Suppressor macrophage (primary cell): Measurements from ENCODE around the gene SPINT2.
A peak's percentile ranks its signal among the peaks of the same experiment; 100 is the strongest.

Source experiments
- DNase-seq, 4 experiments: peaks; one replicate each; pipeline ENCODE4 v3.0.0-alpha.2; 2020 to 2022

The SPINT2 gene

DNA sequence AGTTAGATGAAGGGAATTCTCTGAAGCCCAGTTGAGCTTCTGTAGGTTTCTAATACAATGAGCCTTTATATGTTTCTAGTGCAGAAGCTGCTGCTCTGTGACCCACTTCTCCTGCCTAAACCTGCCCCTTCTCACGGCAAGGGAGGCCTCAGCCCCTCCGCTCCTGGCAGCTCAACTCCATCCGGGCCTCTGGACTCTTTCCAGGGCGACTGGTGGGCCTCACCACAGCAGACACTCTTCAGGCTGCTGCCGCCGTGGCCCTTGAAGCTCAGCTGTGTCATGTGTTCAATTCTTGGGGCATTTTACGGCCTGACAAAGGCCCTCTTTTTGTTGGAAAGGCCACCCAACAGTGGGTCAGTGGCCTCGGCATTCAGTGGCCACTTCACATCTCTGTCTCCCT, 29.7 kb downstream of the SPINT2 start:
- no peak for DNase-seq

DNA sequence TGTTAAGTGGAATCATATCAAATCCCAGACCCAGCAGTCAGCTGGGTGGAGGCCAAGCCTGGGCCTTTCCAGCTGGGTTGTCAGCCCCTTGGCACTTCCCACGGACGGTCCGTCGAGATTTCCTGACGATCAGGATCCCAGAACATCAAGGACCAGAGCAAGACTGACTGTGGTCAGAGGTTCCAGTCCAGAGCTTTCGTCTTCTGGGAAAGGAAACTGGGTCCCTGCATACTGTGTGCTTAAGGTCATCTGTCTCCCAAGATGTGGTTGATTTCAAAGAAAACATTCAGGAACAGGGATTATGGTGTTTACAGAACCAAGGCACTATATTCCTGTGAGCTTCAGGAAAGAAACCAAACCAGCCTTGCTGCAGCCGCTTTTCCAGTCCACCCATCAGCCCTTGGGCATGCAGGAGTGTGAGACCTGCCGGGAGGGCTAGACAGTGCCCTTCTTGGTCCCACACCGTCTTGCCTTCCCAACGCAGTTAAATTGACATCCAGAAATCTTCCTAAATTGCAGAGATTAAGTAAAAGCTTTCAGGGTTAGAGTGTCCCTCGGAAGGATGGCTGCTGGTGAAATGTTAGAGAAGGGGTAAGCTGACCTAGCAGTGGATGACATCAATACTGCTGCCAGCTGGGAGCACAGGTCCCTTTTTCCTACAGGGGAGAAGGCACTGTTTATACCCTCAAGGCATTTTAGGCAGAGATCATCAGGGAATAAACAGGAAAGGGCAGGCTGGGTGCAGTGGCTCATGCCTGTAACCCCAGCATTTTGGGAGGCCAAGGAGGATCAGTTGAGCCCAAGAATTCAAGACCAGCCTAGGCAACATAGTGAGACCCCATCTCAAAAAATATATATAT, 34.7 kb downstream of the SPINT2 start:
- no peak for DNase-seq

DNA sequence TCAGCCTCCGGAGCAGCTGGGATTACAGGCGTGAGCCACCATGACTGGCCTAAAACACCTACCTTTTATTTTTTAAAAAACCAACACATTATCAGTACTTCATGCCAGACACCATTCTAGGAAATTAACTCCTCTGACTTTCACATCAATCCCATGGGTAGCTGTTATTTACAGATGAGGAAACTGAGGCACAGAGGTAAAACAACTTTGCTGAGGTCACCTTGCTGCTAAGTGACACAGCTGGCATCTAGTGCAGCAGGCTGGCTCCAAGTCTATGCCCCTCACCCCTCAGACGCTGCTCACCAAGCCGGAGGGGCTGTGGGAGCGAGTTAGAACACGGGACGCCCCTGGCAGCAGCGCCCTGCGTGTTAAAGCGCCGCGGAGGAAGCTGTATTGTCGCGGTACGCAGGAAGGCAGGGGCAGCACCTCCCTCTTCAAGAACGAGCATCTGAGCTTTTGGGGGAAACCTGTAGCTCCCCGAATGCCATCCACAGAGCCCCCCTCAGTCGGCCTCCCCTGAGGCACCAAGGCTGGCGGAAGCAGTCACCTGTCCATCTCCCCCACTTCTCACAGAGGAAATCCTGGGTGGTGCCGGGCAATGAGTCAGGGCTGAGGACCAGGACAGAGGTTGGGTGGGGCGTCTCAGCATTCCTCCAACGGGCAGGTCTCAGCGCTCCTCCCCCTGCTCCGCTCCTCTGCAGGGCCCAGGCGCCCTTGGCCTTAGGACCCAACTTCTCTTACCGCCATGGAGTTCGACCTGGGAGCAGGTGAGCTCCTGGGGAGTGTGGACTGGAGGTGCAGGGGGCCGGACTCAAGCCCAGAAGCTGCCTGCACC, 39.4 kb downstream of the SPINT2 start, which contains the start of gene C19orf33:
Gene C19orf33, plus strand, starts transcription at position 735 of the 835 bp plus-strand sequence. Its CDS starts 11 bp downstream, at position 746.
- no peak for DNase-seq

DNA sequence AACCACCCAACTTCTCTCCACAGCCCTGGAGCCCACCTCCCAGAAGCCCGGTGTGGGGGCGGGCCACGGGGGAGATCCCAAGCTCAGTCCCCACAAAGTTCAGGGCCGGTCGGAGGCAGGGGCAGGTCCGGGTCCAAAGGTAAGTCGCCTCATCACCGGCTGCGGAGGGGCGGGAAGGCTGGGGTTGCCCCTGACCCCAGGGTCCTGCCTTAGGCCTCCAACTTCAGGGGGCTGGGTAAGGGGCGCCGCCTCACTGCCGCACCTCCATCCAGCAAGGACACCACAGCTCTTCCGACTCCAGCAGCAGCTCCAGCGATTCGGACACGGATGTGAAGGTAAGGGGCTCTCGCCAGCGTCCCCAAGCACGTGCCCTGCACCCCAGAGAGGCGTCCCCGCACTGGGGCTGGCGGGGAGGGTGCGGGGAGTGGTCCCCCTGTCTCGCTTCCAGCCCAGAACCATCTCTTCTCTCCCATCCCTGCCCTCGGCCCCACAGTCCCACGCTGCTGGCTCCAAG, 40.0 kb downstream of the SPINT2 start:
- no peak for DNase-seq

DNA sequence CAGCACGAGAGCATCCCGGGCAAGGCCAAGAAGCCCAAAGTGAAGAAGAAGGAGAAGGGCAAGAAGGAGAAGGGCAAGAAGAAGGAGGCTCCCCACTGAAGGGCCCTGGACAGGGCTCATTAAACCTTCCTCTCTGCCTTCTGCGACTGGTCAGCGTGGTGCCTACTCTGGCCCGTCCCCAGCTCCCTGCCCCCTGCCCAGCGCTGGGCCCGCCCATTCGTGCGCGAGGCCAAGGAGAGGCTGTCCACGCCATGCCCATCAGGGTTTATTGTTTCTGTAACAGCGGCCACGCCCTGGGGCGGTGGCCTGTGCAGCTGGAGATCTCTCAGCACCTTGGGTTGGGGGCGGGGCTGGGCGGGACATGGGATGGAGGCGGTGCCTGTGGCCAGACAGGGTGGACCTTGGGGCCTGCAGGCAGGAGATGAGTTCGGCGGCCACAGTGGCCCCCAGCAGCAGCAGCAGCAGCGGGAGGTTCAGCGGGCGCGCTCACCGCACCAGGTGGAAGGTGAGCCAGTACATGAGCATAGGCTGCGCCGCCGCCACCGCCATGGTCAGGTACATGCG, 40.6 kb downstream of the SPINT2 start:
- no peak for DNase-seq

DNA sequence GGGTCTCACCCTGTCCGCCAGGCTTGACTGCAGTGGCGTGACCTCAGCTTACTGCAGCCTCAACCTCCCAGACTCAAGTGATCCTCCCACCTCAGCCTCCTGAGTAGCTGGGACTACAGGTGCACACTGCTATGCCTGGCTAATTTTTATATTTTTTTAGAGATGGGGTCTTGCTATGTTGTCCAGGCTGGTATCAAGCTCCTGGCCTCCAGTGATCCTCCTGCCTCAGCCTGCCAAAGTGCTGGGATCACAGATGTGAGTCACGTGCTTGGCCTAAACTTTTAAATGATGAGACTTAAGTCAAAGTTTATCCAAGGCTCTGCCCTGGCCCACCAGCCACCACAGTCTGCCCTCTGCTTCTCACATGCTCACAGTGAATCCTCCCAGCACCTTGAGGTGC, 41.9 kb downstream of the SPINT2 start:
- no peak for DNase-seq

DNA sequence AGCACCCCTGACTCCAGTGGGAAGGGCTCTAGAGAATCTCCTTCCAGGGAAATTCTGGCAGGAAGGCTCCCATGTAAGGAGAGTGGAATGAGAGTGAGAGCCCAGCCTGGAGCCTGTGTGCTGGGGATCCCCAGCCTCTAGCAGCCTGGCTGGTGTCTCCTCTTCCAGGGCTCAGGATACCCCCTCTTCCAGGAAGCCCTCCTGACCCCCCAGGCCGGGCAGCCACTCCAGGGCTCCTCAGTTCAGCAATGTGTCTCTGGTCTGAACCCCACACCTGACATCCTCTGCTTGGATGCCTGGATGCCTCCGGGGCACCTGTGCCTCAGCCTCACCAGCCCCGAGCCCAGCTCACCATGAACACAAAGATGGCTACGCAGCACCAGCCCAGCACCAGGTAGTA, 42.7 kb downstream of the SPINT2 start:
- no peak for DNase-seq

DNA sequence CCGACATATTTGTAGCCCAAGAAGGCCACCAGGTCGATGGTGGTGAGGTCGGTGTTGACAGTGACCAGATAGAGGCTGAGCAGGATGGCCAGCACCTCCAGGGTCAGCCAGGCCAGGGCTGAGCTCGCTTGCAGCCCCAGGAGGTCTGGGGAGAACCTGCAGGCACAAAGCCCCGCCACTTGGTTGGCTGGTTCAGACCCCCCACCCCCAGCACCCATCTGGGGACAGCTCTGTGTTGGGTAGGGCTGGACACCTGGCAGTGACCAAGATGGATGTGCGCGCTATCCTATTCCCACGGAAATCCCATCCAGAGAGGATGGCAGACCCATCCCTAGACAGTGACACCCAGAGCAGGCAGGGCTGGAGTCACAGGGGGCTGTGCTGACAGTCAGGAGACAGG, 43.2 kb downstream of the SPINT2 start:
- no peak for DNase-seq

DNA sequence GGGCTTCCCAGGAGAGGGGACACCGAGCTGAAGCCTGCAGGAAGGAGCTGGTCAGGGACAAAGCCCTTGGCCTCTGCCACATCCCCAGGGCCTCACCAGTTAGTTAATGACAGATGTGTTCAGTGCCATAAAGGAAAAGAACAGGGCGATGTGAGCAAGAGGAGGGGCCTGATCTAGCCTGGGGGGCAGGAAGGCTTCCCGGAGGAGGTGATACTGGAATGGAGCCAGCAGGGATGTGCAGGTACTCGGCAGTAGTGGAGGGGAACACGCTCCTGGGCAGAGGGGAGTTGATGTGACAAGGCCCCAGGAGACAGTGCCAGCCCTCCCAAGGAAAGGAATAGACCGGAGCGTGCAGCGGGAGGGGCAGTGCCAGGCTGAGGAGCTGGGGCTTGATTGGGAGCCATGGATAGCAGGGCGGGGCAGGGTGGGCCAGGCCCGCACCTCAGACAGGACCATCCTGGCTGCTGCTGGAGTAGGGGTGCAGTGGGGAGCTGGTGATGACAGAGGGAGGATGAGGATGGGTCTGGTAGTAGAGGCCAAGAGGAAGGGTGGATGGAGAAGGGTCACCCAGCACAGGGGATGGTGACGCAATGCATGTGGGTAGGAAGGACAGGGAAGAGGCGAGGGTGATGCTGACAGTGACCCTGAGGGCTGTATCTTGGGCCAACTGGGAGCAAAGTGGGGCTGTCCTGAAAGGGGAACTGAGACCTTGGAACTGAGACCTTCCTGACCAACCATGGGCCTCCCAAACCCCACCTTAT, 43.8 kb downstream of the SPINT2 start:
- peak in 3 of 4 experiments; percentile 43 to 56 (median 51) for DNase-seq

DNA sequence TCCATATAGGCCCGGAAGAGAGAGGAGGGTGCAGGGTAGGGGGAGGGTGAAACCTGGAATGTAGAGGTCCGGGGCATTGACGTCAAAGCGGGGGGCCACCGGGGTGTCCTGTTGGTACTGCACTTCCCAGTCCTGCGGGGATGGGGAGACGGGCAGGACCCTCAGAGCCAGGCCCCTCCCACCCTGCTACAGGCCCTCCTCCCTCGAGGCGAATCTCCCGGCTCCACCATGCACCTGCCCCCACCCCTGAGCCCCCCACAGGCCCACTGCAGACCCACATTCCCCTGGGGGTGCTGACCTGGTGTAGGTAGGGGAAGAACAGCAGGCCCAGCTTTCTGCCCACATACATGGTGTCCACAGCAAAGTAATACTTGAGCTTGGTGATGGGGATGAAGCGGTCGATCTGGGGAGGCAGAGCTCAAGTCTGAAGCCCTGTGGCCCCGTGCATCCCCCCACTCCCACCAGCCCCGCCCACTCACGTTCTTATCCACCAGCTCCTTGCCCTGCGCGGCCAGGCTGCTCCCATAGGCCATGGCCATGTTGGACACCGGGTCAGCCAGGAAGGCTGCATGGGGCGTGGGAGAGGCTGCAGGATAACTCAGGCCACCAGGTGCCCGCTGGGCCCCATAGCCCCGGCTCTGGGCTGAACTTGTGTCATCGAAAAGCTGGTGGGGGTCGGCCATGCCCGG, 44.7 kb downstream of the SPINT2 start:
- no peak for DNase-seq

DNA sequence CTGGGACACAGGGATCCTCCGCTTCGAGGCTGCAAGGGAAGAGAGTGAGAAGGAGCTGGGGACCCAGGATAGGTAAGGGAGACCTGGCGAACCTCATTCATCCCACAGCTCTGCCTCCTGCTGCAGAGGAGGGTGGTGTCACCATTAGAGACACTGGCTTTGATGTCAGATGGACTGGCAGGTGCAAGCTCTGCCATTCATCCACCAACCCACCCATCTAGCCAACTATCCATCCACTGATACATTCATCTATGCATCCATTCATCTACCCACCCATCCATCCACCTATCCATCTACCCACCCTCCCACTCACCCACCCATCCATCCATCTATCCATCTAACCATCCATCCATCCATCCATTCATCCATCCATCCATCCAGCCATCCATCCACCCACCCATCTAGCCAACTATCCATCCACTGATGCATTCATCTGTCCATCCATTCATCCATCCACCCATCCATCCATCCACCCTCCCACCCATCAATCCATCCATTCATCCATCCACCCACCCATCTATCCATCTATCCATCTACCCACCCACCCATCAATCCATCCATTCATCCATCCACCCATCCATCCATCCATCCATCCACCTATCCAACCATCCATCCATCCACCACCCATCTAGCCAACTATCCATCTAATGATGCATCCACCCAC, 45.4 kb downstream of the SPINT2 start:
- DNase-seq = no peak

DNA sequence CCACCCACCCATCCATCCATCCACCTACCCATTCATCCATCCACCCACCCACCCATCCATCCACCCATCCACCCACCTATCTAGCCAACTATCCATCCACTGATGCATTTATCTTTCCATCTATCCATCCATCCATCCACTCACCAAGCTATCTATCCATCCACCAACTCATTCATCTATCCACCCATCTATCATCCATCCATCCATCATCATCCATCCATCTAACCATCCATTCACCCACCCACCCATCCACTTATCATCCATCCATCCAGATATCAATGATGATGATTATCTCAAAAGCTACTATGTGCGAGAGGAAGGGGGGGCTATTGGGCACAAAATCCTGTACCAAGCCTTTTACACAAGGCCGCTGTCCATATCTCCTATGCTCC, 45.9 kb downstream of the SPINT2 start:
- DNase-seq = no peak

DNA sequence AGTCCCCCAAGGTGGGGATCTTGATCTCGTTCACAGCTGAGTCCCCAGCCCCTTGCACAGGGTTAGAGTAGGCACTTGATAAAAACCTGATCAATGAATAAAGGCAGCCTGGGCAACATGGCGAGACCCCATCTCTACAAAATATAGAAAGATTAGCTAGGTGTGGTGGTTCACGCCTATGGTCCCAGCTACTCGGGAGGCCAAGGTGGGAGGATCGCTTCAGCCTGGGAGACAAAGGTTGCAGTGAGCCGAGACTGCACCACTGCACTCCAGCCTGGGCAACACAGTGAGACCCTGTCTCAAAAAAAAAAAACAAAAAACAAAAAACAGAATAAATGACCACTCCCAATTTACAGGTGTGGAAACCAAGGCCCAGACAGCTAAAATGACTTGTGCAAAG, 46.6 kb downstream of the SPINT2 start:
- no peak for DNase-seq

DNA sequence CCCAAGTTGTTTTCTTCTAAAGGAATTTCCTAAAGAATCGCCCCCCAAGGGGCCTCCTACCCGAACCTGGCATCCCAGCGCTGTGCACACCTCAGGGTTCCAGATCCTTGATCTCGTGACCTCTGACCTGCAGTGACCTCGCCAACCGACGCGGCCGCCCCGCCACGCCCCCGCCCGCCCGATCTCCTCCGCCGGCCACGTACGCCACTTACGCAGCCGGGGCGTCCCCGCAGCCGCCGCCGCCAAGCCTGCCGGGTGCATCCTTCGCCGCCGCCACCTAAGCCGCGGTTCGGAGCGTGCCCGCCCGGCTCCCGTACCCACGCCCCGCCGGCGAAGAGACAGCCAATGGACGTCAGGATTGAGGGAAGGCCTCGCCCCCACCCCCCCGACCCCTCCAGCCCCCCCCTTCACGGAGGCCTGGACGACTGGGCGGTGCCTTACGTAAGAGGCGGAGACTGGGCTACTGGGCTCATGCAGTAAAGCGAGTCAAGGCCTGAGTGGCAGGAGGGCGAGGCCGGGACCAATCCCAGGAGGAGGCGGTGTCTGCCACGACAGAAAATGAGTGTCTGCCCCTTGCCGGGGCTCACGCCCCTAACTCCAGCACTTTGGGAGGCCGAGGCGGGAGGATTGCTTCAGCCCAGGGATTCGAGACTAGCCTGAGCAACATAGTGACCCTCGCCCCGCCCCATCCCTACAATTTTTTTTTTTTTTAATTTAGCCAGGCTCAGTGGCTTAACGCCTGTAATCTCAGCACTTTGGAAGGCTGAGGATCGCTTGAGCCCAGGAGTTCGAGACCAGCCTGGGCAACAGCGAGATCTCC, 51.5 kb downstream of the SPINT2 start, which contains the start of gene YIF1B:
Gene YIF1B, minus strand, starts transcription at position 291 of the 820 bp plus-strand sequence. Its CDS starts 30 bp downstream, at position 261.
- DNase-seq = peak; percentile 95 to 98 (median 98)

DNA sequence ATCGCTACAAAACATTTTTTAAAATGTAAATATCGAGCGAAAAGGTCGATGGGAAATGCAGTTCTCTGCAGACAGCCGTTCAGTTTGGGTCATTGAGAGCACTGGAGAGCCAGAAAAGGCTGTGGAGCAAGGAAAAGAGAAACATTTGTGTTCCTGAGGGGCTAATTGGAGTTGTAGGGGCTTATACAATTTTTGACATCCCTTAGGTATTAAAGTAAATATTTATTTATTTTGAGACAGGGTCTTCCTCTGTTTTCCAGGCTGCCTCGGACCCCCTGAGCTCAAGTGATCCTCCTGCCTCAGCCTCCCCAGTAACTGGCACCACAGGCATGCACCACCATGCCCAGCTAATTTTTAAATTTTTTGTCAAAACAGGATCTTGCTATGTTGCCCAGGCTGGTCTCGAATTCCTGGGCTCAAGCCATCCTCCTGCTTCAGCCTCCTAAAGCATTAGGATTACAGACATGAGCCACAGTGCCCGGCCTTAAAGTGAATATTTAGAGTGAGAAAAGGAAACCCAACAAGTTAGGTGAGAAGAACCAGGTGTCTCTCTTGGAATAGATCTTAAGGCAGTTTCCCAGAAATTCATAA, 52.2 kb downstream of the SPINT2 start:
- no peak for DNase-seq

DNA sequence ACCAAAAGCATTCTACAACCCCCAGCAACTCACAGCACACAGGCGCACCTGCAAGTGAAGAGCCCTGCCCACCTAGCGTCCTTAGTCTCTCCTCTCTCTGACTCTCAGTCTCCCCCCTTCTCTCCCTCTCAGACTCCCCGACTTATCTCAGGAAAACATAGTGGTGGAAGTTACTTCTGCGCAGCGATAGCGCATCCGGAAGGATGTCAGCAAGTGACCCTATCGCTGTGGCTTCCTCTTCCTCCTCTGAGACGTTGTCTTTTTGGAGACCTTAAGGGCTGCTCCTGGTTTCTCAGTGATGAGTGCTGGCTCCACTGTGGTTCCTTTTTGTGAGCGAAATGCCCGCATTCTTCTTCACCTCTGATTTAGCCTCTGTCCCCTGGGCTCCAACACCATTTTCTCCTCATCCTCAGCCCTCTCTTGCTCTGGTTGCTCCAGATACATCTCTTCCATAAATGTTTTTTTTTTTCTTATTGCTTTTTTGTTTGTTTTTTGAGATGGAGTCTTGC, 52.8 kb downstream of the SPINT2 start:
- DNase-seq = peak; percentile 45 to 72 (median 70)

DNA sequence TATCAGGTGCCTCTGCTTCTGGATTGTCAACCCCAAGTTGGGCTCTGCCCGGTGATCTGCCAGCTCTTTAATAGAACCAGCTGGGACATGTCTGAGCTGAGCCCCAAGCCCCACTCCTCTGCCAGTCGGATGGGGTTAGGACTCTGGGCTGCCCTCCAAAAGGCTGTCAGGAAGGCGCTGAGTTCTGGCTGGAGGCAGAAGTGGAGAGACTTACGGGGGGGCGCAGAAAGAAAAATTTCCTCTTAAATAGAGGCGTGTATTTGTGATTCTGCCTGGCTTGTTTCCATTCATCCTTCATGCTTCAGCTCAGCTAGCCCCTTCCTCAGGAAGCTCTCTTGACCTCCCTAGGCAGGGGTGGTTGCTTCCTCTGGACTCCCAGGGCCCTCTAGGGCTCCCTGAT, 54.3 kb downstream of the SPINT2 start:
- DNase-seq = no peak

DNA sequence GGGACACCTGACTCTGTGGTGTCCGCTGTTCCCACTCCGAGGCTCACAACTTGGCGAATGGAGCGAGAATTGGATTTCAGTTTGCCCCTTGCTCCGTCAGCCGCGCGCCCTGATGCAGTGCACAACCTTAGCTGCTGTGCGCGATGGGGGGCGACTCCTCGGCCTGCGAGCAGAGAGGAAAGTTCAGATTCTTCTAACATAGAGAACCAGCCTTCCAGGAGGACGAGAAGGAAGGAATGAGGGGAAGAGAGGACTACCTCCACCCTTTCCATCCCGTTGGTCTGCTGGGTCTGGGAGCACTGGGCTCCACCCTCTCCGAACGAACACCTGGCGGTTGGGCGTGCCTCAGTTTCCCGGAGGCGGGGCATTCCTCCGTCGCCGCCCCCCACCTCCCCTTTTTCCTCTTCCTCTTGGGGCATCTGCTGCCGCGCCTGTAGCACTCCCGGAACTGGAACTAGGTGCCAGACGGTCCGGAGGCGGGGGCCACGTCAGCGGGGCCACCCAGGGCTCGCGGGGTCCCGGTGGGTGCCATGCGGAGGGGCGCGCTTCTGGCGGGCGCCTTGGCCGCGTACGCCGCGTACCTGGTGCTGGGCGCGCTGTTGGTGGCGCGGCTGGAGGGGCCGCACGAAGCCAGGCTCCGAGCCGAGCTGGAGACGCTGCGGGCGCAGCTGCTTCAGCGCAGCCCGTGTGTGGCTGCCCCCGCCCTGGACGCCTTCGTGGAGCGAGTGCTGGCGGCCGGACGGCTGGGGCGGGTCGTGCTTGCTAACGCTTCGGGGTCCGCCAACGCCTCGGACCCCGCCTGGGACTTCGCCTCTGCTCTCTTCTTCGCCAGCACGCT, 55.3 kb downstream of the SPINT2 start, which contains the start of gene KCNK6:
Gene KCNK6, plus strand, starts transcription at position 425 of the 838 bp plus-strand sequence. Its CDS starts 106 bp downstream, at position 531.
- DNase-seq = peak; percentile 51 to 79 (median 66)
